Liver (tissue), 9 donors: ENCODE measurements around the gene FBXO22. TPM values are rescaled to one million over a fixed set of nuclear protein-coding genes. Genes with fewer than 3 reads are reported as not detected.

Experiments used
- DNase-seq: peaks from one replicate; pipeline ENCODE4 v3.0.0-alpha.2; 2017; ENCODE audit warnings: low spot score
- H3K27ac ChIP-seq, 2 donors: one replicate each; pipeline ENCODE4 v1.7.0; 2013; ENCODE audit warnings: inconsistent platforms in 2 of 2, low read length in 2 of 2, control low read depth in 1 of 2, low read depth in 1 of 2, mild to moderate bottlenecking in 1 of 2
- H3K27me3 ChIP-seq, 4 donors: one replicate each; pipeline versions ENCODE4 v1.6.1 to v1.7.0; 2013; ENCODE audit warnings: low read length in 3 of 4, inconsistent platforms in 1 of 4, mild to moderate bottlenecking in 1 of 4, moderate library complexity in 1 of 4; ENCODE audit not compliant: control insufficient read depth in 4 of 4, insufficient read depth in 4 of 4
- H3K36me3 ChIP-seq, 4 donors: one replicate each; pipeline versions ENCODE4 v1.6.1 to v1.7.0; 2013; ENCODE audit warnings: low read length in 3 of 4, mild to moderate bottlenecking in 3 of 4, low read depth in 1 of 4, moderate library complexity in 1 of 4; ENCODE audit not compliant: control insufficient read depth in 4 of 4, insufficient read depth in 3 of 4
- H3K4me1 ChIP-seq, 4 donors: one replicate each; pipeline versions ENCODE4 v1.6.1 to v1.7.0; 2013; ENCODE audit warnings: low read length in 3 of 4, mild to moderate bottlenecking in 3 of 4, moderate library complexity in 1 of 4; ENCODE audit not compliant: control insufficient read depth in 4 of 4, insufficient read depth in 4 of 4
- H3K4me3 ChIP-seq, 3 donors: one replicate each; pipeline versions ENCODE4 v1.6.1 to v1.7.0; 2013; ENCODE audit warnings: low read length in 3 of 3, control low read depth in 1 of 3, low read depth in 1 of 3, mild to moderate bottlenecking in 1 of 3
- H3K9ac ChIP-seq, 2 donors: one replicate each; pipeline ENCODE4 v1.7.0; 2013; ENCODE audit warnings: low read length in 2 of 2, mild to moderate bottlenecking in 2 of 2, moderate library complexity in 2 of 2, control low read depth in 1 of 2, low read depth in 1 of 2
- H3K9me3 ChIP-seq, 4 donors: one replicate each; pipeline versions ENCODE4 v1.6.1 to v1.7.0; 2013; ENCODE audit warnings: low read length in 3 of 4; ENCODE audit not compliant: control insufficient read depth in 4 of 4
- ATF3 ChIP-seq: IDR thresholded peaks from 2 replicates; pipeline ENCODE4 v1.6.1; 2016; ENCODE audit warnings: antibody characterized with exemption
- CTCF ChIP-seq: fragments of 150-350 bp; IDR thresholded peaks from 2 replicates; pipeline ENCODE4 v1.5.1; 2017; ENCODE audit warnings: improper control_type of control experiment, low read depth, low read length; ENCODE audit not compliant: missing input control
- FOXA1 ChIP-seq: IDR thresholded peaks from 2 replicates; pipeline ENCODE4 v1.6.1; 2016; ENCODE audit warnings: antibody characterized with exemption
- FOXA2 ChIP-seq: IDR thresholded peaks from 2 replicates; pipeline ENCODE4 v1.6.1; 2016; ENCODE audit warnings: antibody characterized with exemption
- HNF4G ChIP-seq: IDR thresholded peaks from 2 replicates; pipeline ENCODE4 v1.6.1; 2016; ENCODE audit warnings: antibody characterized with exemption
- NR2F2 ChIP-seq: IDR thresholded peaks from 2 replicates; pipeline ENCODE4 v1.6.1; 2016; ENCODE audit warnings: antibody characterized with exemption
- RAD21 ChIP-seq, 2 donors: IDR thresholded peaks; 2 replicates each; pipeline ENCODE4 v1.6.1; 2016; ENCODE audit warnings: antibody characterized with exemption in 2 of 2, mild to moderate bottlenecking in 2 of 2
- REST ChIP-seq: IDR thresholded peaks from 2 replicates; pipeline ENCODE4 v1.6.1; 2016; ENCODE audit warnings: antibody characterized with exemption, mild to moderate bottlenecking
- RXRA ChIP-seq, 2 donors: IDR thresholded peaks; 2 replicates each; pipeline ENCODE4 v1.6.1; 2017 to 2018; ENCODE audit warnings: antibody characterized with exemption in 2 of 2, mild to moderate bottlenecking in 1 of 2
- SP1 ChIP-seq: IDR thresholded peaks from 2 replicates; pipeline ENCODE4 v1.6.1; 2018; ENCODE audit warnings: antibody characterized with exemption, mild to moderate bottlenecking
- YY1 ChIP-seq: IDR thresholded peaks from 2 replicates; pipeline ENCODE4 v1.6.1; 2016; ENCODE audit warnings: antibody characterized with exemption, mild to moderate bottlenecking
- ZBTB33 ChIP-seq: IDR thresholded peaks from 2 replicates; pipeline ENCODE4 v1.6.1; 2016; ENCODE audit warnings: antibody characterized with exemption
- WGBS: extraction: QIAGEN DNeasy Blood & Tissue Kit; methylation state at CpG from one replicate; pipeline ENCODE4 v1.1.7; 2013; 5-methylcytosine and 5-hydroxymethylcytosine counted together
- polyA plus RNA-seq, 2 donors: library from polyadenylated mRNA; stranded (reverse) in 1 of 2; unstranded in 1 of 2; fragments of 200-250 nt in 1 of 2; fragments of >200 nt in 1 of 2; fragmentation: Nextera tagmentation in 1 of 2; extraction: Ambion mirVana in 1 of 2; gene quantifications; one replicate each; pipeline versions ENCODE4 v1.2.1 to v1.2.3, GENCODE V29; 2013 to 2015
- total RNA-seq, 2 donors: library from RNA; depleted of rRNA; stranded (reverse); fragments of >200 nt; gene quantifications; one replicate each; pipeline ENCODE4 v1.2.3, GENCODE V29; 2014
- donor health status: healthy.
- donor health status: healthy.
- donor health status: healthy.
- donor health status: healthy.
- donor health status: healthy.

Gene FBXO22
- total and polyA plus RNA-seq, 4 donors: 16.8 to 40.8 (median 31.8) TPM

- Histone ChIP-seq H3K9ac (no peak overlapping the region), H3K4me3 (no peak overlapping the region), H3K4me1 (no peaks in the 10 kb centered on the region), H3K27me3 (no peaks in the 10 kb centered on the region), H3K36me3 (peaks cover 0 to 25% (median 17%) of the 10 kb centered on the region in 4 donors), H3K9me3 (no peaks in the 10 kb centered on the region), H3K27ac (no peak overlapping the region)
- 81% methylated on average over 9 of the region's 9 CpGs for WGBS
- no peak for TF ChIP-seq HNF4G
- peak in 1 of 2 donors; percentile 54 for TF ChIP-seq RAD21 (IDR thresholded peaks at IDR 0.05)
- TF ChIP-seq YY1: no peak
- TF ChIP-seq FOXA1: no peak
- TF ChIP-seq RXRA (IDR thresholded peaks at IDR 0.05): no peak
- peak; percentile 35 for DNase-seq
Measured at GRCh38 chr15:75928680-75929608, 25.3 kb downstream of the FBXO22 start.

- Histone ChIP-seq H3K27ac (no peak overlapping the region), H3K4me3 (no peak overlapping the region), H3K36me3 (peaks cover 0 to 32% (median 24%) of the 10 kb centered on the region in 4 donors), H3K9me3 (no peaks in the 10 kb centered on the region), H3K4me1 (no peaks in the 10 kb centered on the region), H3K9ac (no peak overlapping the region), H3K27me3 (no peaks in the 10 kb centered on the region)
- no peak for DNase-seq
- TF ChIP-seq FOXA1 (no peak), CTCF (no peak), FOXA2 (no peak), HNF4G (no peak), SP1 (no peak), NR2F2 (no peak), ATF3 (no peak), ZBTB33 (no peak), REST (no peak)
- 76% methylated on average over 5 of the region's 5 CpGs for WGBS
Measured at GRCh38 chr15:75929799-75930565, 26.3 kb downstream of the FBXO22 start.
